ENCODE data around the gene DUS2. TPM values are rescaled to one million over a fixed set of nuclear protein-coding genes. Genes with fewer than 3 reads are reported as not detected.

Gene DUS2
- total RNA-seq, 6 donors from 2014 or later = 12.7 to 28.3 (median 16.8) TPM

- Histone ChIP-seq H3K9me3 (no peaks in the 10 kb centered on the region), H3K27me3 (no peaks in the 10 kb centered on the region), H3K4me1 (peaks cover 46 to 64% (median 52%) of the 10 kb centered on the region in 4 donors), H3K36me3 (peaks cover 0 to 21% (median 17%) of the 10 kb centered on the region in 4 donors), H3K27ac (peak overlapping the region in 3 of 4 donors; percentile 44 to 72 (median 72)), H3K4me3 (no peak overlapping the region)
- 96 to 99% methylated on average over 9 of the region's 9 CpGs for WGBS, 2 donors
- TF ChIP-seq POLR2AphosphoS5 (IDR thresholded peaks at IDR 0.05) (no peak), POLR2A (IDR thresholded peaks at IDR 0.05) (no peak), CTCF (IDR thresholded peaks at IDR 0.05) (no peak), EP300 (IDR thresholded peaks at IDR 0.05) (no peak)
- ATAC-seq (ENCODE audit: low FRiP score in 2 of 2) (no peak), DNase-seq (no peak)
Observed at GRCh38 chr16:68068926-68069325, 45.8 kb downstream of the DUS2 start.

- peaks cover 0 to 28% (median 22%) of the 10 kb centered on the region in 4 donors for H3K36me3 ChIP-seq
- H3K9me3 ChIP-seq = no peaks in the 10 kb centered on the region
- 47 to 50% methylated on average over 5 to 7 of the region's 7 CpGs for WGBS, 2 donors
- H3K4me3 ChIP-seq = no peak overlapping the region
- DNase-seq = peak; percentile 33 to 77
- ATAC-seq (ENCODE audit: low FRiP score in 2 of 2) = peak in 1 of 2 donors; percentile 28
- TF ChIP-seq POLR2AphosphoS5 (IDR thresholded peaks at IDR 0.05) (no peak), CTCF (IDR thresholded peaks at IDR 0.05) (no peak), EP300 (IDR thresholded peaks at IDR 0.05) (no peak), POLR2A (IDR thresholded peaks at IDR 0.05) (no peak)
- peak overlapping the region in 3 of 4 donors; percentile 44 to 72 (median 63) for H3K27ac ChIP-seq
- H3K4me1 ChIP-seq = peaks cover 39 to 58% (median 44%) of the 10 kb centered on the region in 4 donors
- no peaks in the 10 kb centered on the region for H3K27me3 ChIP-seq
Observed at GRCh38 chr16:68069511-68070248, 46.6 kb downstream of the DUS2 start.

- no peaks in the 10 kb centered on the region for H3K27me3 ChIP-seq
- WGBS, 2 donors = 17 to 62% methylated on average over 1 to 2 of the region's 2 CpGs
- TF ChIP-seq POLR2AphosphoS5 (IDR thresholded peaks at IDR 0.05) (no peak), EP300 (IDR thresholded peaks at IDR 0.05) (no peak), POLR2A (IDR thresholded peaks at IDR 0.05) (no peak), CTCF (IDR thresholded peaks at IDR 0.05) (no peak)
- no peak for DNase-seq
- peak overlapping the region in 3 of 4 donors; percentile 44 to 72 (median 63) for H3K27ac ChIP-seq
- H3K4me3 ChIP-seq = no peak overlapping the region
- peaks cover 33 to 55% (median 38%) of the 10 kb centered on the region in 4 donors for H3K4me1 ChIP-seq
- H3K9me3 ChIP-seq = no peaks in the 10 kb centered on the region
- no peak for ATAC-seq (ENCODE audit: low FRiP score in 2 of 2)
- H3K36me3 ChIP-seq = peaks cover 0 to 34% (median 27%) of the 10 kb centered on the region in 4 donors
Observed at GRCh38 chr16:68070249-68070730, 47.2 kb downstream of the DUS2 start.

- Histone ChIP-seq H3K27me3 (no peaks in the 10 kb centered on the region), H3K4me1 (peaks cover 27 to 50% (median 33%) of the 10 kb centered on the region in 4 donors), H3K36me3 (peaks cover 0 to 41% (median 32%) of the 10 kb centered on the region in 4 donors), H3K27ac (peak overlapping the region in 3 of 4 donors; percentile 44 to 72 (median 63)), H3K9me3 (no peaks in the 10 kb centered on the region), H3K4me3 (no peak overlapping the region)
- no peak for ATAC-seq (ENCODE audit: low FRiP score in 2 of 2)
- TF ChIP-seq CTCF (IDR thresholded peaks at IDR 0.05) (no peak), POLR2A (IDR thresholded peaks at IDR 0.05) (no peak), POLR2AphosphoS5 (IDR thresholded peaks at IDR 0.05) (no peak), EP300 (IDR thresholded peaks at IDR 0.05) (no peak)
- 89 to 90% methylated on average over 14 of the region's 14 CpGs for WGBS, 2 donors
- no peak for DNase-seq
Observed at GRCh38 chr16:68070806-68071517, 47.9 kb downstream of the DUS2 start.

All from upper lobe of left lung (tissue), 6 donors.